ENCODE measurements around the gene USH1G. TPM values are rescaled to one million over a fixed set of nuclear protein-coding genes. Genes with fewer than 3 reads are reported as not detected.

Gene USH1G
- total RNA-seq, 2 donors from 2014 or later: 1.1 TPM; not detected in 1

- H3K4me1 ChIP-seq (replicated peaks): no peaks in the 10 kb centered on the region
- H3K4me3 ChIP-seq: no peak overlapping the region
- intact Hi-C loops (cut with DNase I): no loop called here
- 69% methylated on average over 3 of the region's 3 CpGs for WGBS
- no peak for DNase-seq (ENCODE audit: low spot score)
- TF ChIP-seq POLR2A (IDR thresholded peaks at IDR 0.05) (no peak), POLR2AphosphoS5 (IDR thresholded peaks at IDR 0.05) (no peak), CTCF (IDR thresholded peaks at IDR 0.05) (no peak)
- H3K36me3 ChIP-seq: no peaks in the 10 kb centered on the region
- no peaks in the 10 kb centered on the region for H3K9me3 ChIP-seq
- H3K27ac ChIP-seq: no peak overlapping the region
- H3K27me3 ChIP-seq (replicated peaks; ENCODE audit: insufficient read depth): no peaks in the 10 kb centered on the region
Measured at GRCh38 chr17:74951065-74951464, 28.0 kb upstream of the USH1G start.

GRCh38 chr17:74950207-74950606 lies 27.2 kb upstream of the USH1G start:
- H3K36me3 ChIP-seq: no peaks in the 10 kb centered on the region
- H3K27ac ChIP-seq: no peak overlapping the region
- no peak for DNase-seq (ENCODE audit: low spot score)
- no peaks in the 10 kb centered on the region for H3K27me3 ChIP-seq (replicated peaks; ENCODE audit: insufficient read depth)
- H3K4me1 ChIP-seq (replicated peaks): no peaks in the 10 kb centered on the region
- 35% methylated on average over 8 of the region's 8 CpGs for WGBS
- intact Hi-C loops (cut with DNase I): no loop called here
- TF ChIP-seq POLR2AphosphoS5 (IDR thresholded peaks at IDR 0.05) (no peak), POLR2A (IDR thresholded peaks at IDR 0.05) (no peak), CTCF (IDR thresholded peaks at IDR 0.05) (no peak)
- H3K4me3 ChIP-seq: no peak overlapping the region
- no peaks in the 10 kb centered on the region for H3K9me3 ChIP-seq

GRCh38 chr17:74949455-74950115 lies 26.5 kb upstream of the USH1G start:
- no peaks in the 10 kb centered on the region for H3K27me3 ChIP-seq (replicated peaks; ENCODE audit: insufficient read depth)
- H3K9me3 ChIP-seq: no peaks in the 10 kb centered on the region
- no peak overlapping the region for H3K4me3 ChIP-seq
- DNase-seq (ENCODE audit: low spot score): no peak
- H3K4me1 ChIP-seq (replicated peaks): no peaks in the 10 kb centered on the region
- 53% methylated on average over 10 of the region's 12 CpGs for WGBS
- no peak overlapping the region for H3K27ac ChIP-seq
- no peaks in the 10 kb centered on the region for H3K36me3 ChIP-seq
- TF ChIP-seq CTCF (IDR thresholded peaks at IDR 0.05) (no peak), POLR2A (IDR thresholded peaks at IDR 0.05) (no peak), POLR2AphosphoS5 (IDR thresholded peaks at IDR 0.05) (no peak)
- intact Hi-C loops (cut with DNase I): no loop called here

- WGBS: 93% methylated on average over 17 of the region's 17 CpGs
- H3K27me3 ChIP-seq (replicated peaks; ENCODE audit: insufficient read depth): peaks cover 2% of the 10 kb centered on the region
- no peak overlapping the region for H3K4me3 ChIP-seq
- no peaks in the 10 kb centered on the region for H3K9me3 ChIP-seq
- H3K36me3 ChIP-seq: no peaks in the 10 kb centered on the region
- H3K27ac ChIP-seq: no peak overlapping the region
- DNase-seq (ENCODE audit: low spot score): no peak
- H3K4me1 ChIP-seq (replicated peaks): no peaks in the 10 kb centered on the region
- intact Hi-C loops (cut with DNase I): no loop called here
- TF ChIP-seq POLR2AphosphoS5 (IDR thresholded peaks at IDR 0.05): no peak
- TF ChIP-seq POLR2A (IDR thresholded peaks at IDR 0.05): no peak
- TF ChIP-seq CTCF (IDR thresholded peaks at IDR 0.05): no peak
Measured at GRCh38 chr17:74947041-74947754, 24.1 kb upstream of the USH1G start.

GRCh38 chr17:74946641-74947040 lies 23.6 kb upstream of the USH1G start:
- Histone ChIP-seq H3K36me3 (no peaks in the 10 kb centered on the region), H3K4me3 (no peak overlapping the region), H3K4me1 (replicated peaks) (no peaks in the 10 kb centered on the region), H3K9me3 (no peaks in the 10 kb centered on the region), H3K27me3 (replicated peaks; ENCODE audit: insufficient read depth) (peaks cover 6% of the 10 kb centered on the region), H3K27ac (no peak overlapping the region)
- intact Hi-C loops (cut with DNase I): no loop called here
- no peak for DNase-seq (ENCODE audit: low spot score)
- TF ChIP-seq POLR2AphosphoS5 (IDR thresholded peaks at IDR 0.05): no peak
- TF ChIP-seq CTCF (IDR thresholded peaks at IDR 0.05): no peak
- no peak for TF ChIP-seq POLR2A (IDR thresholded peaks at IDR 0.05)
- WGBS: 86% methylated on average over 14 of the region's 14 CpGs
